Testis (tissue), 3 donors: ENCODE measurements around the gene SLC29A3. TPM values are rescaled to one million over a fixed set of nuclear protein-coding genes. Genes with fewer than 3 reads are reported as not detected.

ENCODE experiments used
- DNase-seq: peaks from one replicate; pipeline ENCODE4 v3.0.0-alpha.2; 2019
- H3K27ac ChIP-seq, 2 donors: fragments of 200-600 bp; sonication (generic); one replicate each; pipeline ENCODE4 v1.5.1; 2019
- H3K27me3 ChIP-seq: fragments of 200-600 bp; sonication (generic); one replicate; pipeline ENCODE4 v1.5.1; 2019
- H3K36me3 ChIP-seq: fragments of 200-600 bp; sonication (generic); one replicate; pipeline ENCODE4 v1.5.1; 2017; ENCODE audit warnings: low read depth; ENCODE audit errors: missing control alignments
- H3K4me1 ChIP-seq: fragments of 200-600 bp; sonication (generic); one replicate; pipeline ENCODE4 v1.5.1; 2019
- H3K4me3 ChIP-seq, 2 donors: fragments of 200-600 bp; sonication (generic); one replicate each; pipeline ENCODE4 v1.5.1; 2017 to 2019
- H3K9me3 ChIP-seq: fragments of 200-600 bp; sonication (generic); one replicate; pipeline ENCODE4 v1.5.1; 2017
- CTCF ChIP-seq, 3 experiments: fragments of 450-650 bp in 2 of 3; fragments of 200-600 bp in 1 of 3; sonication (generic) in 1 of 3; IDR thresholded peaks; one replicate each; pipeline ENCODE4 v1.5.1; 2016 to 2019; ENCODE audit warnings: antibody characterized with exemption in 3 of 3, mild to moderate bottlenecking in 2 of 3, moderate library complexity in 1 of 3
- POLR2A ChIP-seq: fragments of 450-650 bp; IDR thresholded peaks from one replicate; pipeline ENCODE4 v1.6.1; 2017; ENCODE audit warnings: antibody characterized with exemption, mild to moderate bottlenecking, moderate library complexity
- WGBS, 2 donors: methylation state at CpG; one replicate each; pipeline ENCODE4 v1.1.5; 2018; 5-methylcytosine and 5-hydroxymethylcytosine counted together
- intact Hi-C: fragments of 100-400 bp; cut with DNase I; formaldehyde crosslinking; loops from one replicate; pipeline ENCODE4 v1.15.1; 2023; ENCODE audit warnings: low total_unique reads
- polyA plus RNA-seq: library from polyadenylated mRNA; stranded (reverse); fragments of 350-450 nt; fragmentation: Illumina TruSeq; extraction: RNeasy Lipid Tissue Mini Kit (QIAGEN cat#74804); gene quantifications from one replicate; pipeline ENCODE4 v1.2.3, GENCODE V29; 2014; ENCODE audit warnings: low read depth, low replicate concordance; ENCODE audit not compliant: insufficient read depth
- total RNA-seq, 2 donors: library from RNA; depleted of rRNA; stranded (reverse); fragments of >200 nt; gene quantifications; one replicate each; pipeline ENCODE4 v1.2.3, GENCODE V29; 2016

The SLC29A3 gene
- total and polyA plus RNA-seq, 3 donors from 2014 or later = 10.7 to 14.0 (median 12.7) TPM

GRCh38 chr10:71339796-71340589, 20.9 kb downstream of the SLC29A3 start:
- Histone ChIP-seq H3K4me3 (no peak overlapping the region), H3K36me3 (no peaks in the 10 kb centered on the region), H3K9me3 (no peaks in the 10 kb centered on the region), H3K27ac (no peak overlapping the region), H3K4me1 (no peaks in the 10 kb centered on the region), H3K27me3 (no peaks in the 10 kb centered on the region)
- DNase-seq = no peak
- WGBS, 2 donors = 95% methylated on average over 10 of the region's 10 CpGs
- intact Hi-C loops = no loop called here
- TF ChIP-seq CTCF (IDR thresholded peaks at IDR 0.05) = no peak
- no peak for TF ChIP-seq POLR2A

- TF ChIP-seq CTCF (IDR thresholded peaks at IDR 0.05) (no peak), POLR2A (no peak)
- intact Hi-C loops = no loop called here
- DNase-seq = no peak
- Histone ChIP-seq H3K9me3 (no peaks in the 10 kb centered on the region), H3K36me3 (no peaks in the 10 kb centered on the region), H3K27me3 (no peaks in the 10 kb centered on the region), H3K4me3 (no peak overlapping the region), H3K4me1 (no peaks in the 10 kb centered on the region), H3K27ac (no peak overlapping the region)
- 91 to 92% methylated on average over 7 to 8 of the region's 8 CpGs for WGBS, 2 donors
Measured at GRCh38 chr10:71342573-71343391, 23.7 kb downstream of the SLC29A3 start.

- H3K27me3 ChIP-seq = no peaks in the 10 kb centered on the region
- no peak overlapping the region for H3K27ac ChIP-seq
- DNase-seq = no peak
- no peaks in the 10 kb centered on the region for H3K36me3 ChIP-seq
- intact Hi-C loops = no loop called here
- no peaks in the 10 kb centered on the region for H3K9me3 ChIP-seq
- no peaks in the 10 kb centered on the region for H3K4me1 ChIP-seq
- 78 to 88% methylated on average over 5 of the region's 5 CpGs for WGBS, 2 donors
- TF ChIP-seq CTCF (IDR thresholded peaks at IDR 0.05) (no peak), POLR2A (no peak)
- no peak overlapping the region for H3K4me3 ChIP-seq
Measured at GRCh38 chr10:71343392-71343773, 24.3 kb downstream of the SLC29A3 start.

GRCh38 chr10:71344154-71344925, 25.3 kb downstream of the SLC29A3 start:
- Histone ChIP-seq H3K27me3 (no peaks in the 10 kb centered on the region), H3K4me1 (no peaks in the 10 kb centered on the region), H3K4me3 (no peak overlapping the region), H3K27ac (no peak overlapping the region), H3K36me3 (no peaks in the 10 kb centered on the region), H3K9me3 (no peaks in the 10 kb centered on the region)
- 93 to 95% methylated on average over 9 of the region's 9 CpGs for WGBS, 2 donors
- intact Hi-C loops = no loop called here
- DNase-seq = no peak
- no peak for TF ChIP-seq CTCF (IDR thresholded peaks at IDR 0.05)
- TF ChIP-seq POLR2A = no peak
